Lower leg skin (tissue), 3 donors: ENCODE measurements around the gene SNAI3.

ENCODE experiments used
- POLR2A ChIP-seq, 2 donors: fragments of 450-650 bp; IDR thresholded peaks; one replicate each; pipeline ENCODE4 v1.6.1; 2016 to 2017; ENCODE audit warnings: antibody characterized with exemption in 2 of 2, mild to moderate bottlenecking in 1 of 2, moderate library complexity in 1 of 2
- TF ChIP-seq, protein P1 (sequence below), 3 donors: fragments of 450-650 bp; IDR thresholded peaks; one replicate each; pipeline ENCODE4 v1.5.1; 2016; ENCODE audit warnings: antibody characterized with exemption in 3 of 3, mild to moderate bottlenecking in 3 of 3, moderate library complexity in 2 of 3

DNA sequence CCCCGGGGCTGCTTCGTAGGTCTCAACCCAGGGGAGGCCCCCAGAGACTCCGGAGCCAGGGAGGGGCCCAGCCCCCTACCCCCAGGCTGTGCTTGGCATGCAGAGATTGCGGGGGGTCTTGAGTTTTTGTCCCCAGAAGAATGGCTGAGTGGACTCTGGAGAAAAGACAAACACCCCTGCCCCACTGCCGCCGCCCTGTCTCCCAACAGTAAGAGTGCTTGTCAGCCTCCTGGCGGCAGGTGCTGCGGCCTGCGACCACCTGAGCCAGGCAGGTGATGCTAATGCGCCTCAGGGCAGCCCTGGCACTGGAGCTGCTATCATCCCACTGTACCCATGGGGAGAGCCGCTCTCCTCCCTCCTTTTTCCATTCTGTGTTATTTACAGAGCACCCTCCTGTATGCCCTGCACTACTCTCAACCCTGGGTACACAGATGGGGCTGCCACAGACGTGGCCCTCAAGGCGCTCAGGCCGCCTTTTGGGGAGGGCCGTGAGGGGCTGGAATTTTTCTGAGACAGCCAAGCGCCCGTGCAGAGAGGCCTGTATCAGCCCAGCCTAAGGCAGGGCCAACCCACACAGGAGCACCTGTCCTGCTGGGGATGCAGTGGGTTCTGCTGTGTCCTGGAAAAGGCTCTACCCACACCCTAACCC lies 50.5 kb downstream of the SNAI3 start:
- no peak for TF ChIP-seq POLR2A (IDR thresholded peaks at IDR 0.05)
- TF ChIP-seq, protein P1, sequence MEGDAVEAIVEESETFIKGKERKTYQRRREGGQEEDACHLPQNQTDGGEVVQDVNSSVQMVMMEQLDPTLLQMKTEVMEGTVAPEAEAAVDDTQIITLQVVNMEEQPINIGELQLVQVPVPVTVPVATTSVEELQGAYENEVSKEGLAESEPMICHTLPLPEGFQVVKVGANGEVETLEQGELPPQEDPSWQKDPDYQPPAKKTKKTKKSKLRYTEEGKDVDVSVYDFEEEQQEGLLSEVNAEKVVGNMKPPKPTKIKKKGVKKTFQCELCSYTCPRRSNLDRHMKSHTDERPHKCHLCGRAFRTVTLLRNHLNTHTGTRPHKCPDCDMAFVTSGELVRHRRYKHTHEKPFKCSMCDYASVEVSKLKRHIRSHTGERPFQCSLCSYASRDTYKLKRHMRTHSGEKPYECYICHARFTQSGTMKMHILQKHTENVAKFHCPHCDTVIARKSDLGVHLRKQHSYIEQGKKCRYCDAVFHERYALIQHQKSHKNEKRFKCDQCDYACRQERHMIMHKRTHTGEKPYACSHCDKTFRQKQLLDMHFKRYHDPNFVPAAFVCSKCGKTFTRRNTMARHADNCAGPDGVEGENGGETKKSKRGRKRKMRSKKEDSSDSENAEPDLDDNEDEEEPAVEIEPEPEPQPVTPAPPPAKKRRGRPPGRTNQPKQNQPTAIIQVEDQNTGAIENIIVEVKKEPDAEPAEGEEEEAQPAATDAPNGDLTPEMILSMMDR (IDR thresholded peaks at IDR 0.05) = no peak
